Endodermal cell (in vitro differentiated cells): ENCODE results near the gene TPM4. TPM values are rescaled to one million over a fixed set of nuclear protein-coding genes. Genes with fewer than 3 reads are reported as not detected.

Experiments used
- DNase-seq: peaks from one replicate; pipeline ENCODE4 v3.0.0-alpha.2; 2017
- H3K27ac ChIP-seq: 2 replicates; pipeline ENCODE4 v1.5.1; 2013; ENCODE audit warnings: mild to moderate bottlenecking, low read depth, low read length, moderate library complexity
- H3K27me3 ChIP-seq: 2 replicates; pipeline ENCODE4 v1.6.1; 2013; ENCODE audit warnings: mild to moderate bottlenecking, low read length, moderate library complexity; ENCODE audit not compliant: insufficient read depth, control insufficient read depth, poor library complexity, severe bottlenecking
- H3K36me3 ChIP-seq: 2 replicates; pipeline ENCODE4 v1.7.0; 2013; ENCODE audit warnings: mild to moderate bottlenecking, low read length, moderate library complexity; ENCODE audit not compliant: control insufficient read depth, insufficient read depth
- H3K4me1 ChIP-seq: one replicate; pipeline ENCODE4 v1.7.0; 2013; ENCODE audit warnings: low read length; ENCODE audit not compliant: control insufficient read depth, insufficient read depth
- H3K4me3 ChIP-seq: 2 replicates; pipeline ENCODE4 v1.5.1; 2013; ENCODE audit warnings: mild to moderate bottlenecking, low read length, moderate library complexity
- H3K9ac ChIP-seq: 2 replicates; pipeline ENCODE4 v1.6.1; 2013; ENCODE audit warnings: mild to moderate bottlenecking, low read length, moderate library complexity; ENCODE audit not compliant: poor library complexity, severe bottlenecking; ENCODE audit errors: extremely low read depth
- H3K9me3 ChIP-seq: 2 replicates; pipeline ENCODE4 v1.6.1; 2013; ENCODE audit warnings: mild to moderate bottlenecking, low read length, moderate library complexity; ENCODE audit not compliant: control insufficient read depth
- H3K27ac Mint-ChIP-seq: 2 replicates; pipeline ENCODE4 v1.8.0; 2020; ENCODE audit warnings: mixed read lengths
- H3K27me3 Mint-ChIP-seq: 2 replicates; pipeline ENCODE4 v1.8.0; 2021; ENCODE audit warnings: mild to moderate bottlenecking, mixed read lengths; ENCODE audit not compliant: insufficient read depth
- H3K36me3 Mint-ChIP-seq: 2 replicates; pipeline ENCODE4 v1.8.0; 2020; ENCODE audit warnings: low read depth, mixed read lengths
- H3K4me1 Mint-ChIP-seq: 2 replicates; pipeline ENCODE4 v1.8.0; 2020; ENCODE audit warnings: mixed read lengths
- H3K4me3 Mint-ChIP-seq: 2 replicates; pipeline ENCODE4 v1.8.0; 2020; ENCODE audit warnings: mild to moderate bottlenecking, moderate library complexity, mixed read lengths
- H3K9me3 Mint-ChIP-seq: 2 replicates; pipeline ENCODE4 v1.8.0; 2020; ENCODE audit warnings: mild to moderate bottlenecking, mixed read lengths
- WGBS, 2 experiments: methylation state at CpG; one replicate each; pipeline versions ENCODE4 v1.1.5 to v1.1.7; 2013; ENCODE audit warnings: missing lambda C conversion rate in 2 of 2, mixed read lengths in 1 of 2; ENCODE audit not compliant: insufficient coverage in 1 of 2, insufficient read length in 1 of 2; 5-methylcytosine and 5-hydroxymethylcytosine counted together
- total RNA-seq, 2 donors: library from RNA; stranded (reverse); fragmentation: NEBNext Ultra II Directional in 1 of 2; extraction: Animal tissue kit (Norgen Biotek cat#: 25700) in 1 of 2; gene quantifications; 2 replicates in 1 of 2; 3 replicates in 1 of 2; pipeline ENCODE4 v1.2.1, GENCODE V29; 2021
- TF ChIP-seq, protein P1 (sequence below): fragments of 200-600 bp; sonication (generic); conservative IDR thresholded peaks from 2 replicates; pipeline ENCODE4 v1.5.0; 2021; ENCODE audit warnings: antibody characterized with exemption, mild to moderate bottlenecking

Gene TPM4
- total RNA-seq, 2 donors from 2014 or later: 387 to 437 TPM

DNA sequence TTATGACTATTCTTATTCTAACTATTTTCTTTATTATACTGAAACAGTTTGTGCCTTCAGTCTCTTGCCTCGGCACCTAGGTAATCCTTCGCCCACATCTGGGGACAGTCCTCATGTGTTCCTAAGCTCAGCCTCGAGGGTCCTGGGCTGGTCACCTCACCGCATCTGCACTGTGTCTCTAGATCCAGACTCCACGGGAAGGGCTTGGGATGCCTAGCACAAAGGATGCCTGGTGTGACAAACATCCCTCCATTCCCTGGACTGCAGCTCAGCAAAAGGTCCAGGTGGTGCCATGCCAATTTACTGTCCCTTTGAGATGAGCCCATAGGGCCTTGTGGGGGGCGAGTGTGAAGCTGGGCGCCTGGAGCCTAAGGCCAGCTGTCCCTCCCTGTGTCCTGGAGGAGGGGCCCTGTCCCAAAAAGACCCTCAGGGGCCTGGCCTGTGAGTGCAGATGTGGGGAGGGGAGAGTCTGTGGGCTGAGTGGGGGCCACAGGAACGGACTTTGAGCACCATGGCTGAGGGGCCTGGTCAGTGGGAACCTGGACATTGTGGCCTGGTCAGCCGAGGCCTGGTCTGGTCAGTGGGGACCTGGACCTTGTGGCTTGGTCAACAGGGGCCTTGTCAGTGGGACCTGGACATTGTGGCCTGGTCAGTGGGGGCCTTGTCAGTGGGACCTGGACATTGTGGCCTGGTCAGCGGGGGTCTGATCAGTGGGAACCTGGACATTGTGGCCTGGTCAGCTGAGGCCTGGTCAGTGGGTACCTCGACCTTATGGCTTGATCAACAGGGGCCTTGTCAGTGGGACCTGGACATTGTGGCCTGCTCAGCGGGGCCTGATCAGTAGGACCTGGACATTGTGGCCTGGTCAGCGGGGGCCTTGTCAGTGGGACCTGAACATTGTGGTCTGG is 45.1 kb upstream of the TPM4 start:
- TF ChIP-seq, protein P1, sequence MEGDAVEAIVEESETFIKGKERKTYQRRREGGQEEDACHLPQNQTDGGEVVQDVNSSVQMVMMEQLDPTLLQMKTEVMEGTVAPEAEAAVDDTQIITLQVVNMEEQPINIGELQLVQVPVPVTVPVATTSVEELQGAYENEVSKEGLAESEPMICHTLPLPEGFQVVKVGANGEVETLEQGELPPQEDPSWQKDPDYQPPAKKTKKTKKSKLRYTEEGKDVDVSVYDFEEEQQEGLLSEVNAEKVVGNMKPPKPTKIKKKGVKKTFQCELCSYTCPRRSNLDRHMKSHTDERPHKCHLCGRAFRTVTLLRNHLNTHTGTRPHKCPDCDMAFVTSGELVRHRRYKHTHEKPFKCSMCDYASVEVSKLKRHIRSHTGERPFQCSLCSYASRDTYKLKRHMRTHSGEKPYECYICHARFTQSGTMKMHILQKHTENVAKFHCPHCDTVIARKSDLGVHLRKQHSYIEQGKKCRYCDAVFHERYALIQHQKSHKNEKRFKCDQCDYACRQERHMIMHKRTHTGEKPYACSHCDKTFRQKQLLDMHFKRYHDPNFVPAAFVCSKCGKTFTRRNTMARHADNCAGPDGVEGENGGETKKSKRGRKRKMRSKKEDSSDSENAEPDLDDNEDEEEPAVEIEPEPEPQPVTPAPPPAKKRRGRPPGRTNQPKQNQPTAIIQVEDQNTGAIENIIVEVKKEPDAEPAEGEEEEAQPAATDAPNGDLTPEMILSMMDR: no peak
- H3K27ac ChIP-seq: no peak overlapping the region
- no peaks in the 10 kb centered on the region for H3K27me3 ChIP-seq
- peaks cover 66% of the 10 kb centered on the region for H3K9me3 Mint-ChIP-seq
- H3K27me3 Mint-ChIP-seq: no peaks in the 10 kb centered on the region
- H3K36me3 Mint-ChIP-seq: no peaks in the 10 kb centered on the region
- no peaks in the 10 kb centered on the region for H3K36me3 ChIP-seq
- no peak overlapping the region for H3K4me3 Mint-ChIP-seq
- no peak overlapping the region for H3K27ac Mint-ChIP-seq
- no peak overlapping the region for H3K4me3 ChIP-seq
- H3K9me3 ChIP-seq: no peaks in the 10 kb centered on the region
- 80 to 90% methylated on average over 9 to 13 of the region's 13 CpGs for WGBS, 2 experiments
- H3K4me1 Mint-ChIP-seq: no peaks in the 10 kb centered on the region
- DNase-seq: peak; percentile 20
- H3K9ac ChIP-seq: no peak overlapping the region
- no peaks in the 10 kb centered on the region for H3K4me1 ChIP-seq

DNA sequence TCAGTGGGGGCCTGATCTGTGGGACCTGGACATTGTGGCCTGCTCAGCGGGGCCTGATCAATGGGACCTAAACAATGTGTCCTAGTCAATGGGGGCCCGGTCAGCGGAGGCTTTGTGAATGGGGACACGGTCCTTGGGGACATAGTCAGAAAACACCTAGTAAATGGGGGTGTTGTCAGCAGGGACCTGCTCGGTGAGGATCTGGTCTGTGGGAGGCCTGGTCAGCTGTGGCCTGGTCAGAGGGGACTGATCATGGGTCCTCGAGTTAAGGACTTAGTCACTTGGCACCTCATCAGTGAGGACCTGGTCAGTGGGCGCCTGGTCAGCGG is 44.5 kb upstream of the TPM4 start:
- Mint-ChIP-seq H3K27me3 (no peaks in the 10 kb centered on the region), H3K36me3 (no peaks in the 10 kb centered on the region), H3K4me1 (no peaks in the 10 kb centered on the region), H3K27ac (no peak overlapping the region), H3K9me3 (peaks cover 70% of the 10 kb centered on the region), H3K4me3 (no peak overlapping the region)
- no peak for DNase-seq
- 90 to 96% methylated on average over 5 to 8 of the region's 8 CpGs for WGBS, 2 experiments
- Histone ChIP-seq H3K9me3 (no peaks in the 10 kb centered on the region), H3K27me3 (no peaks in the 10 kb centered on the region), H3K9ac (no peak overlapping the region), H3K4me3 (no peak overlapping the region), H3K27ac (no peak overlapping the region), H3K4me1 (no peaks in the 10 kb centered on the region), H3K36me3 (no peaks in the 10 kb centered on the region)
- TF ChIP-seq, protein P1: no peak

DNA sequence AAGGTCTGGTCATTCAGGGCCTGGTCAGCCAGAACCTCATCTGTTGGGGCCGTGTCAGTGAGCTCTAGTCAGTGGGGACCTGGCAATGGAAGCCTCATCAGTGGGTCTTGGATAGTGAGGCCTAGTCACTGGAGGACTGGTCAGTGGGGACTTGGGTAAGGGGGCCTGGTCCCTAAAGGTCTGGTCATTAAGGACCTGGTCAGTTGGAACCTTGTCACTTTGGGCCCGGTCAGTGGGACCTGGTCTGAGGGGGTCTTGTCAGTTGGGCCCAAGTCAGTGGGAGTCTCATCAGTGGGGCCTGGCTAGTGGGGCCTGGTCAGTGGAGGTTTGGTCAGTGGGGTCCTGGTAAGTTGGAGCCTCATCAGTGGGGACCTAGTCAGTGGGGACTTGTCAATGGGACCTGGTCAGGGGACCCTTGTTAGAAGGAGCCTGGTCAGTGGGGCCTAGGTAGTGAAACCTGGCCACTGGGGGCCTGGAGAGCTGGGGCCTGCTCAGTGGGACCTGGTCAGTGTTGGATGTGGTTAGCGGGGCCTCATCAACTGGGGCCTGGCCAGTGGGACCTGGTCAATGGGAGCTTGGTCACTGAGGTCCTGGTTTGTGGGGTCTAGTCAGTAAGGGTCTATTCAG is 43.7 kb upstream of the TPM4 start:
- Mint-ChIP-seq H3K27ac (no peak overlapping the region), H3K4me1 (no peaks in the 10 kb centered on the region), H3K36me3 (no peaks in the 10 kb centered on the region), H3K4me3 (no peak overlapping the region), H3K9me3 (peaks cover 63% of the 10 kb centered on the region), H3K27me3 (no peaks in the 10 kb centered on the region)
- TF ChIP-seq, protein P1: no peak
- Histone ChIP-seq H3K4me1 (no peaks in the 10 kb centered on the region), H3K9me3 (no peaks in the 10 kb centered on the region), H3K9ac (no peak overlapping the region), H3K36me3 (no peaks in the 10 kb centered on the region), H3K27ac (no peak overlapping the region), H3K4me3 (no peak overlapping the region), H3K27me3 (no peaks in the 10 kb centered on the region)
- DNase-seq: peak; percentile 26
- WGBS, 2 experiments: 89 to 100% methylated on average over 1 to 3 of the region's 3 CpGs
